Aorta (tissue), 5 donors: ENCODE results near the gene CCR3. TPM values are rescaled to one million over a fixed set of nuclear protein-coding genes. Genes with fewer than 3 reads are reported as not detected.

Source experiments
- ATAC-seq: fragments of 200-7000 bp; cut with Tn5 transposase; one replicate; pipeline ENCODE4 v1.9.1; 2022; ENCODE audit warnings: moderate library complexity; ENCODE audit not compliant: low FRiP score
- DNase-seq, 2 donors: peaks; one replicate each; pipeline ENCODE4 v3.0.0-alpha.2; 2020
- H3K27ac ChIP-seq, 2 donors: one replicate each; pipeline ENCODE4 v1.5.1; 2013; ENCODE audit warnings: low read length in 2 of 2, mild to moderate bottlenecking in 2 of 2, moderate library complexity in 2 of 2, control low read depth in 1 of 2, inconsistent platforms in 1 of 2, low read depth in 1 of 2
- H3K27me3 ChIP-seq, 2 donors: one replicate each; pipeline ENCODE4 v1.6.1; 2013; ENCODE audit warnings: control low read depth in 1 of 2, low read length in 1 of 2, mild to moderate bottlenecking in 1 of 2, moderate library complexity in 1 of 2; ENCODE audit not compliant: insufficient read depth in 2 of 2, control insufficient read depth in 1 of 2
- H3K36me3 ChIP-seq, 2 donors: one replicate each; pipeline ENCODE4 v1.6.1; 2013; ENCODE audit warnings: control low read depth in 1 of 2, low read length in 1 of 2, mild to moderate bottlenecking in 1 of 2; ENCODE audit not compliant: insufficient read depth in 2 of 2, control insufficient read depth in 1 of 2
- H3K4me1 ChIP-seq, 2 donors: one replicate each; pipeline ENCODE4 v1.6.1; 2013; ENCODE audit warnings: low read length in 2 of 2, control low read depth in 1 of 2, mild to moderate bottlenecking in 1 of 2, moderate library complexity in 1 of 2; ENCODE audit not compliant: insufficient read depth in 2 of 2, control insufficient read depth in 1 of 2
- H3K4me3 ChIP-seq, 2 donors: one replicate each; pipeline ENCODE4 v1.5.1; 2013; ENCODE audit warnings: low read length in 2 of 2, control low read depth in 1 of 2, mild to moderate bottlenecking in 1 of 2
- H3K9me3 ChIP-seq: one replicate; pipeline ENCODE4 v1.6.1; 2013; ENCODE audit warnings: mild to moderate bottlenecking, low read length; ENCODE audit not compliant: control insufficient read depth
- WGBS, 2 donors: extraction: QIAGEN DNeasy Blood & Tissue Kit; methylation state at CpG; one replicate each; pipeline ENCODE4 v1.1.7; 2013; 5-methylcytosine and 5-hydroxymethylcytosine counted together
- intact Hi-C, 2 donors: fragments of 100-400 bp; cut with DNase I; formaldehyde crosslinking; loops; one replicate each; pipeline versions ENCODE4 v1.14.2 to v1.15.0; 2022
- polyA plus RNA-seq, 2 donors: library from polyadenylated mRNA; stranded (reverse); fragments of 200-250 nt; gene quantifications; one replicate each; pipeline ENCODE4 v1.2.3, GENCODE V29; 2013
- total RNA-seq, 2 donors: library from RNA; stranded (reverse); fragmentation: NEBNext Ultra II Directional; extraction: Animal tissue kit (Norgen Biotek cat#: 25700); gene quantifications; one replicate each; pipeline ENCODE4 v1.2.1, GENCODE V29; 2021
- donor health status: healthy with polysubstance abuse.
- donor health status: Bipolar disorder and iron deficiency.
- donor health status: DM: no; HTN: no; CAD: no.
- donor health status: DM: no; HTN: no; CAD: no.
- donor health status: DM: yes; HTN: yes; CAD: no.

The CCR3 gene
- total and polyA plus RNA-seq, 4 donors = 0.29 TPM; not detected in 3

DNA sequence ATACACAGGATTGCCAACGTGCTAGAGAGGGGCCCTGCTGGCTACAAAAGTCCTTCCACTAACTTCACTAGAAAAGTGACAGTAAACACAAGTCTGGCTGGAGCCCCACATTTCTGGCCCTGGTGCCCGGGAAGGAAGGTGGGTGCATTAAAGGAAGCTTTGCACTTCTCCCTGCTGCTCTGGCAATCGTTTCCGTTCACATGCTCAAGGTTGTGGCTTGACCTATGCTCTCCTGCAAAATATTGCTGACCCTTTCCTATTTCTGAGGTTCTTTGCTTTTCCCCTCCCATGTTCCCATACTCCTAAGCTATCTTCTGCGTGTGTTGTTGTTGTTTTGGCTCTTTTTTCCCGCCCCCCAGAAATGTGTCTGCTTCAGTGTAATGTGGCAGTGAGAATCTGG lies 9.1 kb upstream of the CCR3 start:
- 57% methylated on average over 6 of the region's 6 CpGs for WGBS, 2 donors
- Histone ChIP-seq H3K27ac (no peak overlapping the region), H3K4me3 (no peak overlapping the region), H3K27me3 (no peaks in the 10 kb centered on the region), H3K9me3 (no peaks in the 10 kb centered on the region), H3K4me1 (no peaks in the 10 kb centered on the region), H3K36me3 (no peaks in the 10 kb centered on the region)
- intact Hi-C loops = no loop called here
- DNase-seq = no peak
- ATAC-seq = no peak

DNA sequence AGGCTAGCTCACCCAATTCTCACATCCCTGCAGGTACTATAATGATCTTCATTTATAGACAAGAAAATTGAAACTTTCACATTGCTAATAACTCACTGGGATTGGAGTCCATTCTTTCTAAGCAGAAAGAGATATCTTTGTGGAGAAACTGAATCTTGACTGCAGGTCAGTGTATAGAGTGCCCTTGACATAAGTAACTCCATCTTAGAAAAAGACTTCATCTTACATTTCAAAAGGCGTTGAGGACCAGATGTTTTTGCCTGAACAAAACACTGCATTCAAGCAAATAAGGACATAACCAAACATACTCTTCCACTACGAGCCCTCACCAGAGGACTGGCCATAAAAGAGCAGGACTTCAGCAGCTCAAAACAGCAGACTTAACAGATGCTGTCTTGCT lies 6.8 kb upstream of the CCR3 start:
- intact Hi-C loops = no loop called here
- ATAC-seq (no peak), DNase-seq (no peak)
- Histone ChIP-seq H3K4me3 (no peak overlapping the region), H3K27me3 (no peaks in the 10 kb centered on the region), H3K36me3 (no peaks in the 10 kb centered on the region), H3K27ac (no peak overlapping the region), H3K9me3 (peaks cover 1% of the 10 kb centered on the region), H3K4me1 (no peaks in the 10 kb centered on the region)
- 63 to 65% methylated on average over 2 of the region's 2 CpGs for WGBS, 2 donors

DNA sequence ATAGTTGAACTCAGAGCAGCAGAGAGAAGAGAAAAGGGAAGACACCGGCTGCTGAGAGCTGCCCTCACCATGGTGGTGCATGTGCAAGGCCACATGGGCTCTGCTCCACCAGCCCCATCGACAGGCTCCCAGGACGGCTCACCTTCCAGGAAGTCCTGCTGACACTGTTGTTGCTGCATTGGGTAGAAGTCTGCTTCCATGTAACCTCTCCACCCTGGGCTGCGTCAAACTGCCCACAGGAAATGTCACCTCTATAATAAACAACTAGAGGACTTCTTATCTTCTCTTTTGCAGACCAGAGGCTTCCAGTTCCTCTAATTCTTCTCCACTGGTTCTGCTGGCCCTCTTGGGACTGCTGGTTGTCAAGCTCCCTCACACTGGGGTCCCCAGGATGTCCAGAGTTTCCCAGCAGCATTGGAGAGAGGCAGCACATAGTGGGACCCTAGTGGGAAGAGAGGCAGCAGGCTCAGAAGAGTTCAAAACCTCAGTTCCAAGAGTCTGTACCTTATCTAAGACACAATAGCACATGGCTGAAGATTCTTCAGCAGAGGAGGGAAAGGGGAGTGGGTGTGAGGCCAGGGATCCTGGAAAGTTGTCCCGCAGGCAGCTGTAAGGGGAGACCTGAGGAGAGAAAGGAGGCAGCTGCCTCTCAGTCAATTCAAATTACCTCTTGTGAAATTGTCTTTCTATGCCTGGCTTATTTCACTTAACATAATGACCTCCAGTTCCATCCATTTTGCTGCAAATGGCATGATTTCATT lies 5.8 kb upstream of the CCR3 start:
- Histone ChIP-seq H3K4me3 (no peak overlapping the region), H3K36me3 (no peaks in the 10 kb centered on the region), H3K27ac (no peak overlapping the region), H3K9me3 (peaks cover 1% of the 10 kb centered on the region), H3K4me1 (no peaks in the 10 kb centered on the region), H3K27me3 (no peaks in the 10 kb centered on the region)
- no peak for ATAC-seq
- WGBS, 2 donors = 76 to 84% methylated on average over 5 of the region's 5 CpGs
- no peak for DNase-seq
- intact Hi-C loops = no loop called here

DNA sequence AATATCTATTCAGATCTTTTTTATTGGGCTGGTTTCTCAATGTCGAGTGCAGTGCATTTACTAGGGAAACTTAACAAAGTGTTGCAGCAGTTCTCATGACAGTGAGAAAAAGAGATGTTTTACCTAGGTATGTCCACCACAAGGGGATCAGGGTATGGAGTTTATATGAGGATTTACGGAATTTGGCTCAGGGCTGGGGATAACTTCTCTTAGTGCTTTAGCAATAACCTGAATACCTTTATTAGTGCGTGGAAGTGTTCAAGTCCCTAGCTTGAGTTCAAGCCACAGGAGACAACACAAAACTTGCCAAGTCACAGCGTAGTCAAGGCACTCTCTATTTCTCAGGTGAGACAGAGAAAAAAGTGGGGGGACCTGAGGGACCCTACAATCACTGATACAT lies 3.9 kb upstream of the CCR3 start:
- intact Hi-C loops = no loop called here
- H3K4me3 ChIP-seq = no peak overlapping the region
- ATAC-seq (no peak), DNase-seq (no peak)
- no peaks in the 10 kb centered on the region for H3K27me3 ChIP-seq
- no peak overlapping the region for H3K27ac ChIP-seq
- peaks cover 1% of the 10 kb centered on the region for H3K9me3 ChIP-seq
- WGBS, 2 donors = 81 to 88% methylated on average over 4 of the region's 4 CpGs
- no peaks in the 10 kb centered on the region for H3K36me3 ChIP-seq
- H3K4me1 ChIP-seq = no peaks in the 10 kb centered on the region

DNA sequence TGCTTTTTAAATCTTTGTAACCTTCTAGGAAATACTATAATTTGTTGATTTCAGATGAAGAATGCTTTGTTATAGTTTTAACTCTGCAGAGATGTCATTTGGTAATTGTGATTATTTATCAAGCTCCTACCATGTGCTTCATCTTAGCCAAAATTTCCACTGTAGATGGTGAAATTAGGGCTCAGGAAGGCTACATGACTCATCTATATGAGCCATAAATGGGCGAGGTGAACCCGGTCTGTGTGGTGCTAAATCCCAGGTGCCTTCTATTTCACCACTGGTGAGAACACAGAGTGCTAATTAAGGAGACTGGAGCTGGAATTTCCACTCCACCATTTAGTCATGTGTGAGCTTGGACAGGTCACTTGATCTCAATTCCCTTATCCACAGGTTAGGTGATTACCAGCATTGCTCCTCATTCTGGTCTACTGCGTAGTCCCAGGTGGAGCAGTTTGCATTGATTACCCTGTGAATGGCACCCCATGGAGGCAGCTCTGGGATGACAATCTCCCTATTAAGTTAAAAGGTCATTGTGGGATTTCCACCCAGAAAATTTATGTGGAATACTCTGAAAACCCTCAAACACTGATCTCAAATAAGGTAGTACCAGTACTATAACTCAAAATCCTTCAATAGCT lies 2.8 kb upstream of the CCR3 start:
- no peaks in the 10 kb centered on the region for H3K4me1 ChIP-seq
- H3K9me3 ChIP-seq = peaks cover 1% of the 10 kb centered on the region
- WGBS, 2 donors = 69 to 75% methylated on average over 3 of the region's 3 CpGs
- H3K27ac ChIP-seq = no peak overlapping the region
- H3K27me3 ChIP-seq = no peaks in the 10 kb centered on the region
- no peak for DNase-seq
- no peak for ATAC-seq
- intact Hi-C loops = no loop called here
- no peaks in the 10 kb centered on the region for H3K36me3 ChIP-seq
- H3K4me3 ChIP-seq = no peak overlapping the region

DNA sequence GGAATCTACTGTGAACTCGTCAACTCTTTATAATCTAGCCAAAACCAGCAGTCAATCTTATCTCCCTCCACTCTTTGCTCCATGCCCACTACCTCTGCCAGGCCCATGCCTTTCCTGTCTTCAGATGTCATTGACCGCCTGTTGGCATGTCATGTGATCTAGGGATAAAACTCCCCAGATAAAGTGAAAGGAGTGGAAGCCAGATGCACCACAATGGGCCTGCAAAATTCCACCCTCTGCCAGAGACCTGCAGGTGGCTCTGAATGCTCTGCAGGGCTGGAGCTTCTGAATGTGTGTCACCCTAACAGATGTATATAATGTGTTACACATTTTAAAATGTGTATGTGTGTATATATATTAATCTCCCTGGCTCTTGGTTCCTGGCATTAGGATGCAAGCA lies 2.3 kb upstream of the CCR3 start:
- ATAC-seq = no peak
- no peak for DNase-seq
- Histone ChIP-seq H3K27ac (no peak overlapping the region), H3K9me3 (peaks cover 1% of the 10 kb centered on the region), H3K4me1 (no peaks in the 10 kb centered on the region), H3K27me3 (no peaks in the 10 kb centered on the region), H3K4me3 (no peak overlapping the region), H3K36me3 (no peaks in the 10 kb centered on the region)
- intact Hi-C loops = no loop called here
- WGBS, 2 donors = 41 to 76% methylated on average over 2 of the region's 2 CpGs

DNA sequence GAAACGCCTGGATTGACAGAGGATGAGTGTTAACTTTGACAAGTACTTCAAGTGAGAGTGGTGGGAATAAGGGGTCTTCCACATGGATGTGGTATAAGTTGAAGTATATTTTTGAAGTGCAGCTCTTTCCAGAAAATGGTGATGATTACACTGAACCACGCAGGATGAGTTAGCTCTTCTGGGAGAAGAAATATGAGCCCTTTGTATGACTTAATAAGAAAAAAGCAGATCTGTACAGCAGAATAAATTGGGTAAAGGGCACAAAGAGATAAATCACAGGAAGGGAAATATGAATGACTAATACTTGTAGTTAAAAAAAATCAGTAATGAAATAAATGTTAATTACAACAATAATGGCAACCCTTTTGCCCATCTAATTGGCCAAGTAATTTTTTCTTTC lies 1.3 kb downstream of the CCR3 start:
- H3K4me1 ChIP-seq = no peaks in the 10 kb centered on the region
- WGBS, 2 donors = 46 to 63% methylated on average over 2 of the region's 2 CpGs
- H3K9me3 ChIP-seq = peaks cover under 1% of the 10 kb centered on the region
- intact Hi-C loops = no loop called here
- H3K4me3 ChIP-seq = no peak overlapping the region
- no peaks in the 10 kb centered on the region for H3K36me3 ChIP-seq
- no peaks in the 10 kb centered on the region for H3K27me3 ChIP-seq
- no peak for DNase-seq
- no peak overlapping the region for H3K27ac ChIP-seq
- ATAC-seq = no peak

DNA sequence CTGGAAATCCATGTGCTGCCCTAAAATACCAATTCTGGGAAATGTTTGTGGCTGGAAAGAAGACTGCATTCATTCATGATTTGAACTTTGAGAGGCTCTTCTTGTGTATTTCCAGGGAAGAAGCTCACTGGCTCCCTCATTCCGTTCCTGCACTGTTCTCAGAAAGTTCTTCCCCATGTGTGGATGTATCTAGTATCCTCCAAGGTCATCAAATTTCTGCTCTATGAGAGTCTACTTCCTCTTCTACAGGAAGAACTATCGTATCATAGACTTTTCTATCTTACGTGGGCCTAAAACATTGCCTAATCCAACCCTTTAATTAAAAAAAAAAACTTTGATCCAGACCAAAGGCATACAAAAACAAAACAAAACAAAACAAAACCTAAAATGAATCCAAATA lies 2.9 kb downstream of the CCR3 start:
- Histone ChIP-seq H3K27ac (no peak overlapping the region), H3K4me1 (no peaks in the 10 kb centered on the region), H3K4me3 (no peak overlapping the region), H3K27me3 (no peaks in the 10 kb centered on the region), H3K36me3 (no peaks in the 10 kb centered on the region), H3K9me3 (no peaks in the 10 kb centered on the region)
- 85% methylated on average over 3 of the region's 3 CpGs for WGBS, 2 donors
- intact Hi-C loops = no loop called here
- ATAC-seq (no peak), DNase-seq (no peak)

DNA sequence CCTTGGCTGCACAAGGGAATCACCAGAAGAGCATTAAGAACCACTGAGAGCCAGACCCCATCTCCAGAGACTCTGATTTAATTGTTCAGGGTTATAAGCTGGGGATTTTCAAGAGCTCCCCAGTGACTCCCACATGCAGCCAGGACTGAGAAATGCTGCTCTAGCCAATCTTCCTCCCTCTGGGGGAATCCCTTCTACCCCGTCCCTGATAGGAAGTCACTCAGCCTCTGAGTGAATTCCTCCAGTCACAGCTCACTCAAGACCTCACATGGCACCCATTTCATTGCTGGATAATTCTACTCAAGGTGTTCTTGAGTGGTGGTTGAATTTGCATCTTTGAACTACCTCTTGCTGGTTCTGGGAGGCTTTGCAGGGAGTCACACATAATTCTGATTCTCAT lies 10.7 kb downstream of the CCR3 start:
- Histone ChIP-seq H3K27ac (no peak overlapping the region), H3K36me3 (no peaks in the 10 kb centered on the region), H3K9me3 (no peaks in the 10 kb centered on the region), H3K4me1 (no peaks in the 10 kb centered on the region), H3K4me3 (no peak overlapping the region), H3K27me3 (no peaks in the 10 kb centered on the region)
- ATAC-seq (no peak), DNase-seq (no peak)
- WGBS, 2 donors = 28 to 39% methylated on average over 1 of the region's 1 CpG
- intact Hi-C loops = no loop called here
